ENCODE data around the gene SLC6A18. TPM values are rescaled to one million over a fixed set of nuclear protein-coding genes. Genes with fewer than 3 reads are reported as not detected.

Gene SLC6A18
- total RNA-seq, 4 donors from 2014 or later, result not detected

DNA sequence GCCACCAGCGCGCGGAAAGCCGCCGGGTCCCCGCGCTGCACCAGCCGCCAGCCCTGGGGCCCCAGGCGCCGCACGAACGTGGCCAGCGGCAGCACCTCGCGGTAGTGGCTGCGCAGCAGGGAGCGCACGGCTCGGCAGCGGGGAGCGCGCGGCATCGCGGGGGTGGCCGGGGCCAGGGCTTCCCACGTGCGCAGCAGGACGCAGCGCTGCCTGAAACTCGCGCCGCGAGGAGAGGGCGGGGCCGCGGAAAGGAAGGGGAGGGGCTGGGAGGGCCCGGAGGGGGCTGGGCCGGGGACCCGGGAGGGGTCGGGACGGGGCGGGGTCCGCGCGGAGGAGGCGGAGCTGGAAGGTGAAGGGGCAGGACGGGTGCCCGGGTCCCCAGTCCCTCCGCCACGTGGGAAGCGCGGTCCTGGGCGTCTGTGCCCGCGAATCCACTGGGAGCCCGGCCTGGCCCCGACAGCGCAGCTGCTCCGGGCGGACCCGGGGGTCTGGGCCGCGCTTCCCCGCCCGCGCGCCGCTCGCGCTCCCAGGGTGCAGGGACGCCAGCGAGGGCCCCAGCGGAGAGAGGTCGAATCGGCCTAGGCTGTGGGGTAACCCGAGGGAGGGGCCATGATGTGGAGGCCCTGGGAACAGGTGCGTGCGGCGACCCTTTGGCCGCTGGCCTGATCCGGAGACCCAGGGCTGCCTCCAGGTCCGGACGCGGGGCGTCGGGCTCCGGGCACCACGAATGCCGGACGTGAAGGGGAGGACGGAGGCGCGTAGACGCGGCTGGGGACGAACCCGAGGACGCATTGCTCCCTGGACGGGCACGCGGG is 69.9 kb downstream of the SLC6A18 start, which contains the start of gene TERT:
TSS of gene TERT (minus strand) at position 234 of the 815 bp plus-strand sequence. CDS start at position 155, 79 bp downstream.
- WGBS, 2 donors (ENCODE audit: low coverage in 1 of 2), result 16% methylated on average over 16 of the region's 102 CpGs; no CpG with 5 or more reads in 1 of the 2 donors
- no peak within 1 kb of the TSS for H3K4me3 ChIP-seq
- H3K36me3 ChIP-seq, result no peaks in the 10 kb centered on the region
- TF ChIP-seq POLR2AphosphoS5 (IDR thresholded peaks at IDR 0.05) (no peak), POLR2A (IDR thresholded peaks at IDR 0.05) (no peak), CTCF (IDR thresholded peaks at IDR 0.05) (no peak), EP300 (IDR thresholded peaks at IDR 0.05) (no peak)
- ATAC-seq, result no peak
- H3K4me1 ChIP-seq, result peaks cover 0 to 13% (median 0%) of the 10 kb centered on the region in 3 donors
- no peak within 1 kb of the TSS for H3K27ac ChIP-seq
- peaks cover 95% of the 10 kb centered on the region for H3K27me3 ChIP-seq
- H3K9me3 ChIP-seq, result no peaks in the 10 kb centered on the region

DNA sequence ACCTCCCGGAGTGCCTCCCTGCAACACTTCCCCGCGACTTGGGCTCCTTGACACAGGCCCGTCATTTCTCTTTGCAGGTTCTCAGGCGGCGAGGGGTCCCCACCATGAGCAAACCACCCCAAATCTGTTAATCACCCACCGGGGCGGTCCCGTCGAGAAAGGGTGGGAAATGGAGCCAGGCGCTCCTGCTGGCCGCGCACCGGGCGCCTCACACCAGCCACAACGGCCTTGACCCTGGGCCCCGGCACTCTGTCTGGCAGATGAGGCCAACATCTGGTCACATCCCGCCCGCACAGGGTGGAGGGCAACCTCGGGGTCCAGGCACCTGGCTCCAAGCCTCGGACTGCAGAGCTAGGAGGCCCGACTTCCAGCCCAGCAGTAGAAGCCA is 70.5 kb downstream of the SLC6A18 start:
- no peak for ATAC-seq
- Histone ChIP-seq H3K36me3 (no peaks in the 10 kb centered on the region), H3K27ac (no peak overlapping the region), H3K4me1 (peaks cover 0 to 13% (median 0%) of the 10 kb centered on the region in 3 donors), H3K4me3 (no peak overlapping the region), H3K9me3 (no peaks in the 10 kb centered on the region), H3K27me3 (peaks cover 89% of the 10 kb centered on the region)
- TF ChIP-seq POLR2A (IDR thresholded peaks at IDR 0.05), result no peak
- TF ChIP-seq POLR2AphosphoS5 (IDR thresholded peaks at IDR 0.05), result no peak
- no peak for TF ChIP-seq CTCF (IDR thresholded peaks at IDR 0.05)
- TF ChIP-seq EP300 (IDR thresholded peaks at IDR 0.05), result no peak
- no CpG with 5 or more reads among the region's 22 CpGs for WGBS, 2 donors (ENCODE audit: low coverage in 1 of 2)

Other genes with a start within 250 kb of the SLC6A18 start
- 1 to 10 TPM; 1.8 to 6.1 (median 1.9) TPM for gene NKD2, start 216.6 kb upstream of the SLC6A18 start, total RNA-seq
- 10 to 100 TPM; 18.8 to 28.7 (median 24.5) TPM for gene SLC12A7, start 113.3 kb upstream of the SLC6A18 start, total RNA-seq
- gene SLC6A19, start 23.8 kb upstream of the SLC6A18 start, total RNA-seq, result not detected
- gene TERT, start 69.7 kb downstream of the SLC6A18 start, total RNA-seq, result not detected
- gene CLPTM1L, start 119.7 kb downstream of the SLC6A18 start, total RNA-seq, result 100 to 1,000 TPM in 1 of 4 donors, 10 to 100 TPM in 3; 83.9 to 131 (median 92.2) TPM
- not detected for gene SLC6A3, start 220.1 kb downstream of the SLC6A18 start, total RNA-seq

All from gastroesophageal sphincter (tissue), 4 donors.